Adrenal gland (tissue), 5 donors: Measurements from ENCODE around the gene HHIPL1.

Source experiments
- POLR2A ChIP-seq, 2 donors: fragments of 450-650 bp; IDR thresholded peaks; one replicate each; pipeline ENCODE4 v1.6.1; 2017; ENCODE audit warnings: antibody characterized with exemption in 2 of 2, mild to moderate bottlenecking in 2 of 2, moderate library complexity in 1 of 2
- TF ChIP-seq, protein P1 (sequence below), 6 experiments: fragments of 450-650 bp in 4 of 6; fragments of 200-600 bp in 2 of 6; sonication (generic) in 1 of 6; IDR thresholded peaks; 1 replicate in 5 of 6; 2 replicates in 1 of 6; pipeline versions ENCODE4 v1.5.1 to v1.8.0; 2016 to 2021; ENCODE audit warnings: antibody characterized with exemption in 6 of 6, mild to moderate bottlenecking in 2 of 6, moderate library complexity in 1 of 6
- donor health status: DM: no; HTN: no; CAD: no.

DNA sequence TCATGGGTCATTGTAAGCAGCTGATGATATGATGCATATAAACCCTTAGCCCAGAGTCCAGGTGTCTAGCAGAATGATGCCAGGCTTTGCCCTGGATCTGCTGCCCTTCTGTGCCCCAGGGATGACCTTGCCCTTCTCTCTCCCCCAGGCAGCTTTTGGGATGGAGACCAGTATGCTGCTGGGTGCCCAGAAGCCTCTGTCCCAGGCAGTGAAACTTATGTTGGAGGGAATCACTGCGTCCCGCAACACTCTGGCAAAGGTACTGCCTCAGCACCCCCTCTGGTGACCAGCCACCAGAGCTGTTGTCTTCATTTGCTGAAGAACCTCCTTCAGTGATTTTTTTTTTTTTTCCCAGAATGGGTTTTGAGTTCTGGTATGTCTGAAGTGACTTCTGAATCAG, 62.5 kb downstream of the HHIPL1 start:
- TF ChIP-seq, protein P1, sequence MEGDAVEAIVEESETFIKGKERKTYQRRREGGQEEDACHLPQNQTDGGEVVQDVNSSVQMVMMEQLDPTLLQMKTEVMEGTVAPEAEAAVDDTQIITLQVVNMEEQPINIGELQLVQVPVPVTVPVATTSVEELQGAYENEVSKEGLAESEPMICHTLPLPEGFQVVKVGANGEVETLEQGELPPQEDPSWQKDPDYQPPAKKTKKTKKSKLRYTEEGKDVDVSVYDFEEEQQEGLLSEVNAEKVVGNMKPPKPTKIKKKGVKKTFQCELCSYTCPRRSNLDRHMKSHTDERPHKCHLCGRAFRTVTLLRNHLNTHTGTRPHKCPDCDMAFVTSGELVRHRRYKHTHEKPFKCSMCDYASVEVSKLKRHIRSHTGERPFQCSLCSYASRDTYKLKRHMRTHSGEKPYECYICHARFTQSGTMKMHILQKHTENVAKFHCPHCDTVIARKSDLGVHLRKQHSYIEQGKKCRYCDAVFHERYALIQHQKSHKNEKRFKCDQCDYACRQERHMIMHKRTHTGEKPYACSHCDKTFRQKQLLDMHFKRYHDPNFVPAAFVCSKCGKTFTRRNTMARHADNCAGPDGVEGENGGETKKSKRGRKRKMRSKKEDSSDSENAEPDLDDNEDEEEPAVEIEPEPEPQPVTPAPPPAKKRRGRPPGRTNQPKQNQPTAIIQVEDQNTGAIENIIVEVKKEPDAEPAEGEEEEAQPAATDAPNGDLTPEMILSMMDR (IDR thresholded peaks at IDR 0.05): no peak
- no peak for TF ChIP-seq POLR2A (IDR thresholded peaks at IDR 0.05)
